ENCODE data around the gene AFAP1L1.

AFAP1L1 gene

GRCh38 chr5:149360272-149360671 lies 88.6 kb downstream of the AFAP1L1 start:
- TF ChIP-seq CTCF (IDR thresholded peaks at IDR 0.05) (no peak), ZFX (IDR thresholded peaks at IDR 0.05; ENCODE audit: borderline replicate concordance) (no peak)
- H3K27ac ChIP-seq, result no peak overlapping the region

GRCh38 chr5:149362541-149362940 lies 90.9 kb downstream of the AFAP1L1 start:
- TF ChIP-seq ZFX (IDR thresholded peaks at IDR 0.05; ENCODE audit: borderline replicate concordance), result no peak
- TF ChIP-seq CTCF (IDR thresholded peaks at IDR 0.05), result no peak
- no peak overlapping the region for H3K27ac ChIP-seq

GRCh38 chr5:149363358-149363757 lies 91.7 kb downstream of the AFAP1L1 start:
- no peak for TF ChIP-seq CTCF (IDR thresholded peaks at IDR 0.05)
- no peak for TF ChIP-seq ZFX (IDR thresholded peaks at IDR 0.05; ENCODE audit: borderline replicate concordance)
- no peak overlapping the region for H3K27ac ChIP-seq

GRCh38 chr5:149363936-149364335 lies 92.3 kb downstream of the AFAP1L1 start:
- H3K27ac ChIP-seq, result no peak overlapping the region
- no peak for TF ChIP-seq CTCF (IDR thresholded peaks at IDR 0.05)
- TF ChIP-seq ZFX (IDR thresholded peaks at IDR 0.05; ENCODE audit: borderline replicate concordance), result no peak

GRCh38 chr5:149364719-149365118 lies 93.1 kb downstream of the AFAP1L1 start:
- no peak for TF ChIP-seq ZFX (IDR thresholded peaks at IDR 0.05; ENCODE audit: borderline replicate concordance)
- TF ChIP-seq CTCF (IDR thresholded peaks at IDR 0.05), result no peak
- H3K27ac ChIP-seq, result no peak overlapping the region

GRCh38 chr5:149365418-149365817 lies 93.8 kb downstream of the AFAP1L1 start:
- TF ChIP-seq CTCF (IDR thresholded peaks at IDR 0.05) (no peak), ZFX (IDR thresholded peaks at IDR 0.05; ENCODE audit: borderline replicate concordance) (no peak)

GRCh38 chr5:149366169-149366729 lies 94.6 kb downstream of the AFAP1L1 start:
- TF ChIP-seq ZFX (IDR thresholded peaks at IDR 0.05; ENCODE audit: borderline replicate concordance) (no peak), CTCF (IDR thresholded peaks at IDR 0.05) (no peak)
- no peak overlapping the region for H3K27ac ChIP-seq

More at GRCh38 chr5:149365418-149365817, 93.8 kb downstream of the AFAP1L1 start:
- H3K27ac ChIP-seq, result no peak overlapping the region
